Activated T-cell treated with anti-CD3 and anti-CD28 coated beads for 48 hours (primary cell): Measurements from ENCODE around the gene LEMD1.

Source experiments
- DNase-seq: peaks from one replicate; pipeline ENCODE4 v3.0.0-alpha.2; 2020; ENCODE audit warnings: low read depth

Gene LEMD1, protein sequence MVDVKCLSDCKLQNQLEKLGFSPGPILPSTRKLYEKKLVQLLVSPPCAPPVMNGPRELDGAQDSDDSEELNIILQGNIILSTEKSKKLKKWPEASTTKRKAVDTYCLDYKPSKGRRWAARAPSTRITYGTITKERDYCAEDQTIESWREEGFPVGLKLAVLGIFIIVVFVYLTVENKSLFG

DNA sequence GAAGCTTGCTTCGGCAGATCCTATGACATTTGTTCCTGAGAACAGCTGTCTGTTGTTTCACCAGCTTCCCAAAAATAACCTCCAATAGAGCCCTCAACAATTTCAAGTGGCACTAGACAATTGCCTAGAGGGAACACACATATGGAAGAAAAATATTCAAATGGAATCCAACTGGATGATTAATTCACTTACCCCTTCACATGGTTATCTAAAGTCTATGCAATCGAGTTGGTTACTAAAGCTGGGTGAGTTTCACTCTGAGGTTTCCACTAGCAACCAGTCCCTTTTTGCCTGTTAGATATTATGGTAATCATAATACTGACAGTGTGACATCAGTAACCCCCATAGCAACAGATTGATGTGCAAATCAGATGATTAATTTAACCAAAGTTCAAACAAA, at the start of gene LEMD1:
Gene LEMD1, minus strand, starts transcription at position 259 of the 400 bp plus-strand sequence. CDS start 1,520 bp downstream, outside the sequence.
- no peak for DNase-seq

DNA sequence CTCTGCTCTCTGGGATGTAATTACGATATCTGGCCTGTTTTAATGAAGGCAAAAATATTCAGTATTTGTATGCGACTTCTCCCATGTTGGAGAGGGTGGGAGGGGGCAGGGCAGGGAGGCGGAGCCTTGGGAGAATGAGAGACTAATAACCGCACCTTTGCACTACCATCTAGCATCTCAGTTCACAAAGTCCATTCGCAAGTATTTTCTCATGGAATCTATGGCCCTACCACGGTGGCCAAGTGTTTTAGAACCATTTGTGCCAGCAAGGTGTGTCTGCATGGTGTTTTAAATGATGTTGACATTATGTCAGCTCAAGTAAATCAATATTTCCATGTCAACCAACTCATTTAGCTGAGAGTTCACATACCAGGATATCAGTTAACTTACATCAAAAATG, 48.3 kb upstream of the LEMD1 start:
- DNase-seq, result no peak

DNA sequence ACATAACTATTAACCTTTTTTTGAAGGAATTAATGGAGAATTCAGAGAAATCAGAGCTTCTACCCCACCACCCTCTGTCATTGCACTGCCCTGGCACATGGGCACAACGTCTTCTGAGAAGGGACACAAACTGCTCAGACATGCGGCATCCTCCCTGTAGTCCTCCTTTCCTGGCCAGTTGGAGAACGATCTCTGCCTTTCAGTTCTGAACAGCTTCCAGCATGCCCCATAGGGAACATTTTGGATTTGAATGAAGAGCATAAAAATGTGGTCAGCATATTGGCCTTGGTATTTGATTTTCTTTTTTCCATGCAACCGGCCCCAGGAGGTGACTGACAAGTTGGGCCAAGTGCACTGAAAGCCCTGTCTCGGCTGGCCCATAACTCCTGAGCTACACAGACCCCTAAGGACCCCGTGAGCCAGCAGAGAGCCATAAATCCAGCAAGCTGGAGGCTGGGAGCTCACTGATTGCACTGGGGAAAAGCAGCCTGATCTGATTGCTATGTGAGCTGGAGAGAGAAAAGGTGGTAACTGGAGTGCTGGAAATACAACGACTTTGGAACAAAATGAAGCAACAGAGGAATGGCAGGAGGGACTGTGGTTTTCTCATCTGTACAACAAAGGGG, 44.9 kb upstream of the LEMD1 start:
- DNase-seq, result no peak

DNA sequence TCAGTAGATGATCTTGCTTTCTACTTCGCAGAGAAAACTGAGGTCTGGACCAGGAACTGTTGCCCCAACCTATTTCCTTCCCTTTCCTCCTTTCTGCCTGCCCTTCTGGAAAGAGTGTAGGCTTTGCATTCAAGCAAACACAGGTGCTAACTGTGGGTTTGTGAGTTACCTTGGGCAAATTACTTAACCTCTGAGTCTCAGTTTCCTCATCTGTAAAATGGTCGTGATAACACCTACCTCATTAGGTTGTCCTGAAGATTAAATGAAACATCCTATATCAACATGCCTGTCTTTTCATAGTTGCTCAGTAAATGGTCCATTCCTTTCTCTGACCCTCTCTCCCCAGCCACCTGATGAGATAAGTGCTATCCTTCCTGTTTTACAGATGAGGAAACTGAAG, 43.5 kb upstream of the LEMD1 start:
- DNase-seq, result no peak

DNA sequence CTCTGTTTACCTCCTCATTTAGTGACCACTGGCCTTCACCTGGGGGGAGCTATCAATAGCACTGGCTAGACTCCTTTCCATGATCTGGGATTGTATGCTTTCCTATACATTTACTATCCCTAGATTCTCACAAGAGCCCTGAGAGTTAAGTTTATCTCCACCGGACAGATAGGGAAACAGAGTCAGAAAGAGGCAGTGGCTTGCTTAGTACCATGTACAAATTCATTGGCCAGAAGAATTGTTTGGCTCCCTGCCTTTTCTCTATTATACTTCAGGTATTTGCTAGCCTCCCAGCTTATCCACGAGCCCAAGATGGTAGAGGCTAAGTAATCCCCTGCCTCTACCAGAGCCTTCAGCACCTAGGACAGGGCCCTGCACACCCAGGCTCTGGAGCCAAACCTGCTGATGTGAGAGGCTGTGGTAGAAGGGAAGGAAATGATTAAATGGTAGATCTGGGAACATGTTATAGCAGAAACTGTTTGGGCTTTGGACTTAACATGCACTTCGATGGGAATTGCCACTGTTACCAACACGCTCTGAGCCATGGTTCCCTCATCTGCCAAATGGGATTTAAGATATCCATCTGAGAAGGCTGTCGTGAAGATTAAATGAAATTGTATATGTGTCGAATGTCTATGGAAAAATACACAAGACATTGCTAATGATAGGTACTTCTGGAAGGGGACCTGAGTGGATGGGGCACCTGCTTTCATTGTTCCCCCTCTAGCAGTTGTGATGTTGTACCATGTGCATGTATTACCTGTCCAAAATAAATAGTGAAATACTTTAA, 37.1 kb upstream of the LEMD1 start:
- no peak for DNase-seq

DNA sequence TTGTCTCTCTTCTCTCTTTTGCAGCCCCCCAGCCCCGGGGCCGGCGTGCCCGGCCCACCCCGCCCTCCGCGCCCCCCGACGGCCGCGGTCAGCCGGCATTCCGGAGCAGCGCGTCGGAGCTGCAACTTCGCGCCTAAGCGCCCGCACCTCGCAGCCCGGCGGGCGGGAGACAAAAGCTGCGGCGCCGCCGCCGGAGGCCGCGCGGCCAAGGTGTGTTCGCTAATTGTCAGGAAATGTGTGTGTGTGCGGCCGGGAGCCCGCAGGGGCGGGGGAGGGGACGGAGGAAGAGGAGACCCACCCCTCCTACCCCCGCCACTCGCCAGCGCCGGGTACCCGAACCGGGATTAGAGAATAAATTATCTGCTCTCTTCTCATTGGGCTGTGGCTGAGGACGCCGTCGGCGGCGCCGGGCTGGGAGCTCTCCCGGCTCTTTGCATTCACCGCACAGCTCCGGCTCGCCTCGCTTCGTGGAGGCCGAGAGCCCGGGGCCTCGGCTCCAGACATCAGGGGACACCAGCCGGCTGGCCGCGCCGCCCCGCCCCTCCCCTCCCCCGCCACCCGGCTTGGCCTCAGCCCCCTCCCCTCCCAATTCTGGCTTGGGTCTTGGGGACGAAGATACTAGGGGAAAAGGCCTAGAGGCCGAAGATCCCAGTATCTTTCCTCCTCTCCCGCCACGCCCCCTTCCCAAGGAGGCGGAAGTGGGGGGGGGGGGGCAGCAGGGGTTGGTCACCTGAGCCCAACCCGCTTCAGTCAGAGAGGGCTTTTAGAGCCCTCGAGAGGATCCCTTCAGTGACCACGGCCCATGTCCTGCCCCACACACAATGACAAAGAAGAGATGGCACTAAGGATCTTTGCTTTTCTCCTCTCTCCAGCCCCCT, 35.3 kb upstream of the LEMD1 start:
- no peak for DNase-seq

DNA sequence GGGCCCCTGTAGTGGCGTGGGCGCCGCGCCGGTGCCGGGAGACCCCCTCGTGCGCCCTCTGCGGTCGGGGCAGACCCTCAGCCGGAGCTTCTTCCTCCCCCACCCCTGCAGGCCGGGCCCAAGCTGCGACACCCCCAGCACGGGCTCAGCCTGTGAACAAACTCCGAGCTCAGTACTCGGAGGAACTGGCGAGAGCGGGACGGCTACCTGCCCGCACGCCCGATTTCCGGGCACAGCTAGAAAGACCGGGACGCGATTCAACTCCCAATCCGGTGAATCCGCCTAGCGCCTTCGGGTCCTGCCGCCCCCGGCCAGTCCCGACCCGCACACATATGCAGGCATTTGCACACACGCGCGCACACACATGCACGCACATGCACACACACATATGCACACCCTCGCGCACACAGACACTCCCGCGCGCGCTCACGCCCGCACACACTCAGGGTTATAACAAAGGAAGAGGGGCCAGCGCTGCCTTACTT, 34.6 kb upstream of the LEMD1 start:
- no peak for DNase-seq

DNA sequence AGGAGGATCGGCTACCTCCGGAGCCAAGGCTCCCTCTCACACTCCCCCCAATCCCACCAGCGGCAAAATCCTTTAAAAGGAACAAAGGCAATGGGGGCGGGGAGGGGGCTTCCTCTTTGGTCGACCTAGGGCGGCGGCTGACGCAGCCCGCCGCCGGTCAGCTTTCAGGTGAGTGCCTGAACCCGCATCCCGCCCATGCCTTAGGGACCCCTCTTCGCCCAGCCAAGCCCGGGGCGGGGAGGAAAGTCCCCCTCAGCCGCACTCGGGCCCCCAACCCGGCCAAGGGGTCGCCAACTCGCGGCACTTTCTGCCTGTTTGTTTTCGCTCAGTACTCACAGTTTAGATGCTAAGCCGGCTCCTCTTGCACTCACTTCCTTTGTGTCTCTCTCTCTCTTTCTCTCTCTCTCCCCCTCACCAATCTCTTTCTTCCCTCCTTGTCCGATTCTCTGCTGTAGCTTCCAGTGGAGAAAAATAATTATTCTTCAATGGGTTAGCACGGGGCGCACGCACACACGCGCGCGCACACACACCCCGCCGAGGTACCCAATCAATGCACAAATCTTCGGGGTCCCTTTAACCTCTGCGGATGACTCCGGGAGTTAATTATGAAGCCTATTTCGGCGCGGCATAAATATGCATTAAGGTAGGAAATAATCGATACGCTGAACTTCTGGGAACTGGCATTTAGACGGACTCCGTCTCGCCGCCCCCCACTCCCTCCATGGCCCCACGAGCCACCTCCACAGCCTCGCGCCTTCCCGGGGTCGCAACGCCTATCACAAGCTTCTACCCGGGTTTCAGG, 33.9 kb upstream of the LEMD1 start, which contains the start of gene BLACAT1:
Gene BLACAT1, minus strand, starts transcription at position 465 of the 802 bp plus-strand sequence.
- DNase-seq, result no peak

DNA sequence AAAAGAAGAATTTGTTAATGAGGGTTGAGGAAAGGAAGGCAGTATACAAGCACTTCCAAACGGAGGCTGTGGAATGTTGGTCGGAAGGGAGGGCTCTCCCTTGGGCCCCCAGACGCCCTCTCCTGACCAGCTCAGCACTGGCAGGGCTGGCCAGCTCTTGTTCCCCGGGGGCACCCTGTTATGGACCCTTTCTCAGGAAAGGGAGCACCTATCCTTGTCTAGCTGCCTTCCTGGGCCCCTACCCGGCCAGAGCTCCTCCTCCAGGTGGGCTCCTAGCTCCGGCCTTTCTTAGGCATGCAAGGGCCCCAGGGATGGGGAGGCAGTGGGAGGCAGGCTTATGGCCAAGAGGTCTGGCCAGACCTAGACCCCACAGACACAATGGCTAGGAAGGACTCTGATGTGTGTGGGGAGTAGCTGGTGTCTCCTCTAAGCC, 33.1 kb upstream of the LEMD1 start:
- no peak for DNase-seq

DNA sequence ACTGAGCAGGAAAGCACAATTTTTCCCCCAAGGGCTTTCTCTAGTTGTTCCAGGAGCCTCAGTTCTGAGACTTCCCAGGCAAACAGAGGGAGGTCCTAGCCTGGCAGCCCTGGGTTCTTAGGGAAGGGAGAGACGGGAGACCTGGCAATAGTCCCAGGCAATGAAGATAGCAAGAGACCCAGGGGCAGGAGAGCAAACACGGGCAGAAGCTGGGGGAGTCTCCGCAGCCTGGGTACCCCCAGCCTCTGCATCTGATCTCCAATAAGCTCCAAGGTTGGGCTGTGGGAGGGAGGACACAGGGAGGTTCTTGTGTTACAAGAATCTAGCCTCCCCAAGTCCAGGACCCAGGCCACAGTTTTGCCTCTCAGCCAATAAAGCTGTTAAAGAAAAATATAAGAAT, 31.6 kb upstream of the LEMD1 start:
- no peak for DNase-seq

DNA sequence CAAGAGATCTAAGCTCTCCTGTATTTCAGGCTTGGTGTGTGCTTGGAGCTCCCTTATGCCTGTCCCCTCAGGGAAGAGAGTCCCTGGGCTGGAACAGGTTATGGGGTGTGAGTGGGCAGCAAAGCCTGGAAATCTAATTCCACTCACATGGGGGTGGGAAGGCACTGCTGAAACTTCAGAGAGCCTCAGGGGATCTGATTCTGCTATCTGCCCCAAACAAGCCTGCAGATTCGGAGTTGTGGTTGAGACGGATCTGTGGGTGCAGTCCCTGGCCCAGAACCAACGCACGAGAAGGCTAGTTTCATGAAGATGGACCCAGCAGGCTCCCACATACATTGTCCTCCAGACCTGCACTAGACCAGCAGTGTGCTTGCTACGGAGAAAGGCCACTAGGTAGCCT, 31.1 kb upstream of the LEMD1 start:
- DNase-seq, result no peak

DNA sequence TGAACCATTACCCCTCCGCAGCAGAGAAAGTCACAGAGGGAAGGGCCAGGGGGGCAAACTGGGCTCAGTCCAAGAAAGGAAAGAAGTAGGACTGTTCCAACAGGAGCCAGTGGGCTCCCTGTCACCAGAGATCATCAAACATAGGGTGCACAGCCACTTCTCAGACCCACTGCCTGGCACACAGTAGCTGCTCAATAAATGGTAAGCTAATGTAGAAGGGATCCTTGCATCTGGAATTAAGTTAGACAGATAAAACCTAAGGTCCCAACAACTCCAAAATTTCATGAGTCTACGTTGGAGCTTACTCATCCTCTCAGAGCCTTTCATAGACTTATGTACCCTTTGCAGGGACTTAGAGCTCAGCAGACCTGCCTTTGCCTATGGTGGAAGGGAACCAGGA, 30.5 kb upstream of the LEMD1 start:
- no peak for DNase-seq

DNA sequence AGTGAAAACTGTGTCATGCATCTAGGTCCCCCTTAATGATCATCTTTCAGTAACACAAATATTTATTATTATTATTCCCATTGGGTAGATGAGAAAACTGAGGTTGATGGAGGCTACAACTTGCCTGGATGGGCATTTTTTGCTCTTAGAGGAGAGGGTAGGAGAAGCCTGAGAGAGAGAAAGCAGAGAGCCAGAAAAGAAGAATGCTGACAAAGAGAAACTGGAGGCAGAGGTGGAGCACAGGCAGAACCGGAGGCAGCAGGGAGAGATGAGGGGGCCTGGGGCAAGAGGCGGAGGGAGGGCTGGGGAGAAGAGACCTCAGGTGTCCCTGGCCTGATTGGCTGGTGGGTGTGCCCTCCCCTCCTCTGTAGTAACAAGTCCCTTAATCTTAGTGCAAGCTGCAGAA, 29.9 kb upstream of the LEMD1 start:
- DNase-seq, result no peak

DNA sequence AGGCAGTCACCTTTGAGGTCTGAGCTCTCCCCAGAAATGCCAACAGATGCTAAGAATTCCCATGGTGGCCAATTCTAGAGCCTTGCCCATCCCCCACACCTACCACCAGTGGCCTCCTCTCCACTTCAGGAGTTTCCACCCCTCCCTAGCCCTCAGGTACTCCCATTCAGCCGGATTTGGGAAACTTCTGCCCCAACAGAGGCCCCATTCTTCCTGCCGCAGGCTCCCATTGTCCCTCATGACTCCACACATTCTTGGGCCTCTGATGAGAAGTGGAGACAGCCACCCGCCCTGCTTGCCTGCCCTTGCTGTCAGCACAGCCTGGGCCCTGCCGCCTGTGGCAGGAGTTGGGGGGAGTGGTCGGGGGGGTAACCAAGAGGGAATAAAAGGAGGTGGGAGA, 29.3 kb upstream of the LEMD1 start:
- no peak for DNase-seq

DNA sequence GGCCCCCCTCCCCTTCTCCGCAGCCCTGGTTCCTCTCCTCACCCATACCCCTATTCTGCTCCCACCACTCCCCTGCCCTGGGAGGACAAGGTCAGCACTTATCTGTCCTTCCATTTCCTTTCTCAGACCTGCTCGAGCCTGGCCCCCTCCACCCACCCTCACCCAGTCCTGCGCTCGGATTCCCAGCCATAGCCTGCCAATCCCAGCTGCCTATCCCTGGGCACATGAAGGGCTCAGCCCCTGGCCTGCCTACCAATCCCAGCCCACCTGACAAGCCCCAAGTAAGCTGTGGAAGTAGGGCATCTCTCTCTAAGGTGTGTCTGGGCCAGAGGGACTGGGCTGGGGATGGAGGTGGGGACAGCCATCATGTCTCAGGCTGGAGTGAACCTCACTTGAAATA, 28.6 kb upstream of the LEMD1 start:
- no peak for DNase-seq

DNA sequence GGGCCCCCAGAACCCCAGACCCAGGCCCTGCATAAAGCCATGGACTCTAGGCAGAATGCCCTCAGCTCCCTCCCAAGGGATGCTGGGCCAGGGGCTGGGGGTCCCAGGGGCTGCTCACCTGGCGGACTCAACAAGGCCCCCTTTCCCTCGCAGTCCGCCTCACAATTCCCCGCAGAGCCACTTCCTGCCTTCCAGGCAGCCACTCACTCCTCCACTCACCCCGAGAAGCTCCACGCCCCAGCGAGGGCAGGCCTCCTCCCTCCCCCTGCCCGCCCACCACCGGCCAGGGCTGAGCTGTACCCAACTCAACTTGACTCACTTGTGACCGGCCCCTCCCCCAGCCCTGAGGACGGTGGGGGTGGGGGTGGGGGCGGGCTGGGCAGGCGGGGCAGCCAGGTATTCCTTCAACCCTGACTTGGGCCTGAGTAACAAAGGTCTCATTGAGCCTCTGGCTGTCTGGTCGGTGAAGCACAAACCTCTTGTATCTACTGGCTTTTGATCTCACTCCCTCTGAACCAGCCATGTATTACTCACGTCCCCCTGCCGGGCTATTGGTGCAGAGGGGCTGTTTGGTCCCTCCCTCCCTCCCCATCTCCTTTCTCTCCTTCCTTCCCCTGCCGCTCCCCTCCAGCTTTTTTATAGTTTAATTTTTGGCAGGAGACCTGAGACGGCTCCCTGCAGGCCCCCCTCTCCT, 28.0 kb upstream of the LEMD1 start:
- peak; percentile 40 for DNase-seq

DNA sequence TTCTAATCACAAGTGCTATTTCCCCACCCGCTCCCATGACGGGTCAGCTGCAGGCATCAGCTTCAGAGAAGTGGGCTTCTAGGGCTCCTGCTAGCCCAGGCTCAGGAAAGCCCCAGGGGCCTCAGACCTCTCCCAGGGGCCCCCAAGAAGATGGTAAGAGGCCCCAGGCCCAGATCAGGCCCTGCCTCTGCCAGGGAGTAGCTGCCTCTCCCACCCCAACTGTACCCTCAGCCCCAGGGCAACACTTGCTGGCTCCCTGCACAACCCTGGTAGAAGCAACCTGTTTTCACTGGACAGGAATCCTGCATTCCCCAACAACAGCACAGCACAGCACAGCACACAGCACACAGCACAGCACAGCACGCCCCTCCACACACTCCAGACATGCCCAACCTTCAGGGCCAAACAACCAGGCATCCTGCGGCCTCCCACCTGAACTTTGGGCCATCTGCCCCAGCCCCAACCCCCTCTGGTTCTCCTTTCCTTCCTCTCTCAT, 27.4 kb upstream of the LEMD1 start:
- no peak for DNase-seq

DNA sequence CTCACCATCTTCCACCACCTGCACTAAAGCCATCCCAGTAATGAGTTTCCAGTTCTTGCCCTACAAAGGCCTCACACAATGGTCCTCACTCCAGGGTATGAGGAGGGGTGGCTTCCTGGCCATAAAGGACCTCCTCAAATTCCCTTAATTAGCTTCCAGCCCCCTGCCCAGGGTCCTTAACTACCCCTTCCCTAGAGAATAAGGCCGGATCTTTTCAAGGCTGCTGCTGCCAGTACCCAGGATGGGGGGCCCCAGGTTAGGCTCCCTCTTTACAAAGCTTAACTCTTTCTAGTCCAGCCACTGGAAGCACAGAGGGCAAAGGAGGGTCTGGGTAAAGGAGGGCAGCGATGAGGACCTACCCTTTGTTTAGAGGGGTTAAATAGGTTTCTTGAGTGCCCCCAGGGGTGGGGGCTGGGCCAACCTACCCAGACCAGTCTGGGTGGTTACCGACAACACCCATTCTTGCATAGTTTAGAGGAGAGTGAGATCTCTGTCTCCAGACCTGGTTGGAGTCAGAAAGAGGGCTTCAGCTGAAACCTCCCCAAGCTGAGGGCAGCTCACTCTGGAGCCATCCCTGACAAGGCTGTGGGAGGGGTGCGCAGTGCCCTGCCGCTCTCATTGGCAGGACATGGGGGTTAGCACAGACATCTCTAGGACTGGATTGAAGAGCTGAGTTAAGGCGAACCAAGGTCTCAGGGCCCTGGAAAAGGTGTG, 26.8 kb upstream of the LEMD1 start:
- DNase-seq, result no peak

DNA sequence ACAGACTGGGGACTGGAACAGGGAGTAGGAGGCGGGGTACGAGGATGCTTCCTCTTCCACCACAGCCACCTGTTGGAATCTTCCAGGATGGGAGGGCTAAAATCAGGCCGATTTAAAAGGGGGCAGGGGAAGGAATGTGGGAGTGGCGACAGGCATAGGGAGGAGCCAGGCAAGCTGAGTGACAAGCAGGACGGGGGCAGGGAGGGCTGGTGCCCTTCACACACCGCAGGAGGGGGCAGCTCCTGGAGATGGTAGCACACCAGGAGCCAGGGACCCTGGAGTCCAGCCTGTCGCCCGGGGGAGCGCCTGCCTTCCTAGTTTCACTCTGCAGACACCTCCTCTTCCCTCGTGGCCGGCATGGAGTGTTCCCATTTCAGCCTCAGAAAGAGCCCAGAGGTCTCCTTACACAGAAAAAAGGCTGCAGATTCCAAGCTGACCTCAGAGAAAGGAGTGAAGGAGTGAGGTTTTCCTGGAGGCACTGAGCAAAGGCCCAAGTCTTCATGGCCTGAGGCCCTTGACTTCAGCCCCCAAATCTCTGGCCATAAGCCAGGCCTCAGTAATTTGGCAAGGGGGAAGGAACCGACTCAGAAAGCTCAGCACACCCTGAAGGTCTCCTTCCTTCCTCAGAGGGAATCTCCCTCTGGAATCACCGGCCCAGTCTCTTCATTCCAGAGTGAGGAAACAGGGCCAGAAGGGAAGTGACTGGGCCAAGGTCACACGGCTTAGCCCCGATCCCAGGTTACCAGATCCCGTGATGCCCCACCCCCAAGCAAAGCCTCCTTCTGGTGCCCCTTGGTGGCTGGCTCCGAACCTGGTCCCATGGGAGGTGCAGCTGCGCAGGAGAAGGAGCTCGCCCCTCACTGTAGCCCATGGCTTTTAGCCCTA, 25.8 kb upstream of the LEMD1 start:
- DNase-seq, result no peak
